DND-41 (cell line): ENCODE data around the gene AVL9.

Source experiments
- ATAC-seq: fragments of 200-7000 bp; cut with Tn5 transposase; 3 replicates; pipeline ENCODE4 v1.9.1; 2021; ENCODE audit warnings: low read depth; ENCODE audit not compliant: insufficient read depth
- DNase-seq: peaks from one replicate; pipeline ENCODE4 v3.0.0-alpha.2; 2020
- H2AFZ ChIP-seq: 2 replicates; pipeline ENCODE4 v1.6.0; 2012; ENCODE audit warnings: low read depth, low read length
- H3K27ac ChIP-seq: 2 replicates; pipeline ENCODE4 v1.5.1; 2012; ENCODE audit warnings: low read length, inconsistent platforms
- H3K27me3 ChIP-seq: fragments of 200-600 bp; sonication (generic); 2 replicates; pipeline ENCODE4 v1.6.0; 2012; ENCODE audit warnings: low read length, mild to moderate bottlenecking, inconsistent platforms; ENCODE audit not compliant: insufficient read depth, poor library complexity
- H3K36me3 ChIP-seq: 2 replicates; pipeline ENCODE4 v1.5.1; 2012; ENCODE audit warnings: low read length, inconsistent platforms; ENCODE audit not compliant: insufficient read depth
- H3K4me1 ChIP-seq: 2 replicates; pipeline ENCODE4 v1.5.1; 2012; ENCODE audit warnings: mild to moderate bottlenecking, low read length; ENCODE audit not compliant: insufficient read depth
- H3K4me2 ChIP-seq: 2 replicates; pipeline ENCODE4 v1.6.0; 2012; ENCODE audit warnings: mild to moderate bottlenecking, moderate library complexity, low read length, inconsistent platforms; ENCODE audit not compliant: insufficient read depth
- H3K4me3 ChIP-seq, 2 experiments: fragments of 200-600 bp in 1 of 2; shearing (Covaris generic) in 1 of 2; 2 replicates each; pipeline ENCODE4 v1.5.1; 2012 to 2016; ENCODE audit warnings: inconsistent platforms in 2 of 2, low read length in 2 of 2, mild to moderate bottlenecking in 2 of 2, low read depth in 1 of 2, moderate library complexity in 1 of 2
- H3K79me2 ChIP-seq: 2 replicates; pipeline ENCODE4 v1.6.0; 2012; ENCODE audit warnings: low read length, inconsistent platforms; ENCODE audit not compliant: insufficient read depth
- H3K9ac ChIP-seq: 2 replicates; pipeline ENCODE4 v1.6.0; 2012; ENCODE audit warnings: low read depth, mild to moderate bottlenecking, inconsistent platforms, low read length, moderate library complexity
- H3K9me3 ChIP-seq: 2 replicates; pipeline ENCODE4 v1.5.1; 2012; ENCODE audit warnings: low read length, moderate library complexity, mild to moderate bottlenecking, inconsistent platforms; ENCODE audit not compliant: insufficient read depth, severe bottlenecking
- H4K20me1 ChIP-seq: 2 replicates; pipeline ENCODE4 v1.6.0; 2012; ENCODE audit warnings: low read length; ENCODE audit not compliant: insufficient read depth
- EZH2 ChIP-seq: IDR thresholded peaks from 3 replicates; pipeline ENCODE4 v1.6.1; 2012; ENCODE audit warnings: borderline replicate concordance, low read depth, mild to moderate bottlenecking, moderate library complexity, low read length, inconsistent platforms; ENCODE audit not compliant: severe bottlenecking
- TF ChIP-seq, protein P1 (sequence below): IDR thresholded peaks from 2 replicates; pipeline ENCODE4 v1.5.1; 2012; ENCODE audit warnings: borderline replicate concordance, low read length, moderate library complexity, mild to moderate bottlenecking; ENCODE audit not compliant: poor library complexity, severe bottlenecking; ENCODE audit errors: extremely low read depth

The AVL9 gene

DNA sequence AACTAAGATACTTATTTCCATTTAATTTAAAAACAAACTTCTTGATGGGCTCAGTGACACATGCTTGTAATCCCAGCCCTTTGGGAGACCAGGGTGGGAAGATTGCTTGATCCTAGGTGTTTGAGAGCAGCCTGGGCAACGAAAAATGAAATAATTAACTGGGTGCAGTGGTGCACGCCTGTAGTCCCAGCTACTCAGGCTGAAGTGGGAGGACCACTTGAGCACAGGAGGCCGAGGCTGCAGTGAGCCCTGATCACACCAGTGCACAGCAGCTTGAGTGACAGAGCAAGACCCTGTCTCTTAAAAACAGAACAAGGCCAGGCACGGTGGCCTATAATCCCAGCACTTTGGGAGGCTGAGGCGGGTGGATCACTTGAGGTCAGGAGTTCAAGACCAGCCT lies 37.4 kb downstream of the AVL9 start:
- Histone ChIP-seq H3K4me3 (no peak overlapping the region), H2AFZ (no peak overlapping the region), H3K9ac (no peak overlapping the region), H3K27ac (no peak overlapping the region), H3K27me3 (no peaks in the 10 kb centered on the region), H4K20me1 (peaks cover 10% of the 10 kb centered on the region), H3K4me1 (no peaks in the 10 kb centered on the region), H3K36me3 (peaks cover 16% of the 10 kb centered on the region), H3K4me2 (no peak overlapping the region), H3K9me3 (peaks cover 4% of the 10 kb centered on the region), H3K79me2 (peaks cover 51% of the 10 kb centered on the region)
- TF ChIP-seq EZH2: no peak
- TF ChIP-seq, protein P1, sequence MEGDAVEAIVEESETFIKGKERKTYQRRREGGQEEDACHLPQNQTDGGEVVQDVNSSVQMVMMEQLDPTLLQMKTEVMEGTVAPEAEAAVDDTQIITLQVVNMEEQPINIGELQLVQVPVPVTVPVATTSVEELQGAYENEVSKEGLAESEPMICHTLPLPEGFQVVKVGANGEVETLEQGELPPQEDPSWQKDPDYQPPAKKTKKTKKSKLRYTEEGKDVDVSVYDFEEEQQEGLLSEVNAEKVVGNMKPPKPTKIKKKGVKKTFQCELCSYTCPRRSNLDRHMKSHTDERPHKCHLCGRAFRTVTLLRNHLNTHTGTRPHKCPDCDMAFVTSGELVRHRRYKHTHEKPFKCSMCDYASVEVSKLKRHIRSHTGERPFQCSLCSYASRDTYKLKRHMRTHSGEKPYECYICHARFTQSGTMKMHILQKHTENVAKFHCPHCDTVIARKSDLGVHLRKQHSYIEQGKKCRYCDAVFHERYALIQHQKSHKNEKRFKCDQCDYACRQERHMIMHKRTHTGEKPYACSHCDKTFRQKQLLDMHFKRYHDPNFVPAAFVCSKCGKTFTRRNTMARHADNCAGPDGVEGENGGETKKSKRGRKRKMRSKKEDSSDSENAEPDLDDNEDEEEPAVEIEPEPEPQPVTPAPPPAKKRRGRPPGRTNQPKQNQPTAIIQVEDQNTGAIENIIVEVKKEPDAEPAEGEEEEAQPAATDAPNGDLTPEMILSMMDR: no peak
- DNase-seq (no peak), ATAC-seq (no peak)

GRCh38 chr7:32533276-32534029 lies 38.2 kb downstream of the AVL9 start:
- Histone ChIP-seq H3K4me1 (no peaks in the 10 kb centered on the region), H3K9me3 (peaks cover 4% of the 10 kb centered on the region), H2AFZ (no peak overlapping the region), H3K9ac (no peak overlapping the region), H3K36me3 (peaks cover 15% of the 10 kb centered on the region), H3K4me3 (no peak overlapping the region), H3K79me2 (peaks cover 50% of the 10 kb centered on the region), H3K27me3 (no peaks in the 10 kb centered on the region), H4K20me1 (peaks cover 6% of the 10 kb centered on the region), H3K4me2 (no peak overlapping the region), H3K27ac (no peak overlapping the region)
- DNase-seq (no peak), ATAC-seq (no peak)
- no peak for TF ChIP-seq EZH2
- TF ChIP-seq, protein P1: no peak

GRCh38 chr7:32535162-32535702 lies 39.9 kb downstream of the AVL9 start:
- H3K27me3 ChIP-seq: no peaks in the 10 kb centered on the region
- peaks cover 56% of the 10 kb centered on the region for H3K79me2 ChIP-seq
- TF ChIP-seq, protein P1: no peak
- TF ChIP-seq EZH2: no peak
- peaks cover 6% of the 10 kb centered on the region for H4K20me1 ChIP-seq
- H3K4me3 ChIP-seq: no peak overlapping the region
- H3K9ac ChIP-seq: no peak overlapping the region
- peaks cover 15% of the 10 kb centered on the region for H3K36me3 ChIP-seq
- H3K27ac ChIP-seq: no peak overlapping the region
- no peak overlapping the region for H2AFZ ChIP-seq
- no peak overlapping the region for H3K4me2 ChIP-seq
- H3K9me3 ChIP-seq: peaks cover 4% of the 10 kb centered on the region
- no peaks in the 10 kb centered on the region for H3K4me1 ChIP-seq
- no peak for DNase-seq
- no peak for ATAC-seq
